Activated naive CD8-positive, alpha-beta T cell treated with anti-CD3 and anti-CD28 coated beads for 36 hours (primary cell): ENCODE data around the gene SUPT20HL1. TPM values are rescaled to one million over a fixed set of nuclear protein-coding genes. Genes with fewer than 3 reads are reported as not detected.

ENCODE experiments used
- DNase-seq: peaks from one replicate; pipeline ENCODE4 v3.0.0; 2021
- H3K27ac Mint-ChIP-seq: one replicate; pipeline ENCODE4 v1.8.0; 2022; ENCODE audit warnings: mild to moderate bottlenecking, moderate library complexity, mixed read lengths
- H3K27me3 Mint-ChIP-seq: one replicate; pipeline ENCODE4 v1.8.0; 2022; ENCODE audit warnings: mild to moderate bottlenecking, mixed read lengths
- H3K36me3 Mint-ChIP-seq: one replicate; pipeline ENCODE4 v1.8.0; 2021; ENCODE audit warnings: mild to moderate bottlenecking, mixed read lengths
- H3K4me1 Mint-ChIP-seq: one replicate; pipeline ENCODE4 v1.8.0; 2021; ENCODE audit warnings: mixed read lengths
- H3K4me3 Mint-ChIP-seq: one replicate; pipeline ENCODE4 v1.8.0; 2022; ENCODE audit warnings: mild to moderate bottlenecking, moderate library complexity, mixed read lengths
- H3K9me3 Mint-ChIP-seq: one replicate; pipeline ENCODE4 v1.8.0; 2022; ENCODE audit warnings: mixed read lengths
- total RNA-seq, 2 experiments: library from RNA; stranded (reverse); gene quantifications; one replicate each; pipeline ENCODE4 v1.2.3, GENCODE V29; 2021

Gene SUPT20HL1
- total RNA-seq, 2 experiments from 2014 or later: not detected

- H3K27me3 Mint-ChIP-seq: no peaks in the 10 kb centered on the region
- DNase-seq: no peak
- no peak overlapping the region for H3K27ac Mint-ChIP-seq
- no peaks in the 10 kb centered on the region for H3K9me3 Mint-ChIP-seq
- H3K4me3 Mint-ChIP-seq: no peak overlapping the region
- H3K4me1 Mint-ChIP-seq: no peaks in the 10 kb centered on the region
- H3K36me3 Mint-ChIP-seq: no peaks in the 10 kb centered on the region
Measured at GRCh38 chrX:24405959-24406358, 45.5 kb downstream of the SUPT20HL1 start.

Other genes starting within 250 kb of the SUPT20HL1 start
- 10 to 100 TPM; 35.0 to 37.2 TPM for gene ZFX, start 210.9 kb upstream of the SUPT20HL1 start, total RNA-seq
- gene SUPT20HL2, start 46.6 kb upstream of the SUPT20HL1 start, total RNA-seq: not detected
- gene PDK3, start 104.6 kb downstream of the SUPT20HL1 start, total RNA-seq: 10 to 100 TPM; 37.3 to 38.2 TPM